DOHH2 (cell line): Measurements from ENCODE around the gene UVRAG.

ENCODE experiments used
- H3F3A ChIP-seq: fragments of 200-600 bp; sonication (generic), shearing (Covaris generic); 2 replicates; pipeline ENCODE4 v1.6.0; 2016; ENCODE audit warnings: antibody characterized with exemption, mild to moderate bottlenecking; ENCODE audit not compliant: control insufficient read depth, insufficient read depth
- H3K27ac ChIP-seq: fragments of 200-600 bp; sonication (generic); 2 replicates; pipeline ENCODE4 v1.5.1; 2014; ENCODE audit warnings: low read depth, mild to moderate bottlenecking, low read length, moderate library complexity
- H3K27me3 ChIP-seq: fragments of 200-600 bp; sonication (generic); 2 replicates; pipeline ENCODE4 v1.6.1; 2014; ENCODE audit warnings: mild to moderate bottlenecking, low read length, mixed read lengths; ENCODE audit not compliant: control insufficient read depth
- H3K36me3 ChIP-seq: fragments of 200-600 bp; sonication (generic); 2 replicates; pipeline ENCODE4 v1.6.1; 2014; ENCODE audit warnings: mild to moderate bottlenecking, low read length, moderate library complexity, mixed read lengths; ENCODE audit not compliant: control insufficient read depth
- H3K4me1 ChIP-seq: fragments of 200-600 bp; sonication (generic); 2 replicates; pipeline ENCODE4 v1.6.1; 2014; ENCODE audit warnings: mild to moderate bottlenecking, low read length, mixed read lengths; ENCODE audit not compliant: control insufficient read depth
- H3K4me2 ChIP-seq: fragments of 200-600 bp; sonication (generic); 2 replicates; pipeline ENCODE4 v1.6.0; 2014; ENCODE audit warnings: mild to moderate bottlenecking, low read length, moderate library complexity
- H3K4me3 ChIP-seq: fragments of 200-600 bp; sonication (generic); 2 replicates; pipeline ENCODE4 v1.5.1; 2014; ENCODE audit warnings: mild to moderate bottlenecking, low read length, mixed read lengths
- H3K79me2 ChIP-seq: fragments of 200-600 bp; sonication (generic); 2 replicates; pipeline ENCODE4 v1.6.1; 2014; ENCODE audit warnings: mild to moderate bottlenecking, low read length, mixed read lengths; ENCODE audit not compliant: control insufficient read depth
- H3K9me2 ChIP-seq: fragments of 200-600 bp; sonication (generic); replicated peaks from 2 replicates; pipeline ENCODE4 v1.6.1; 2014; ENCODE audit warnings: mild to moderate bottlenecking, low read length, mixed read lengths; ENCODE audit not compliant: control insufficient read depth
- H3K9me3 ChIP-seq: fragments of 200-600 bp; sonication (generic); 2 replicates; pipeline ENCODE4 v1.6.1; 2014; ENCODE audit warnings: antibody characterized with exemption, low read length, mixed read lengths; ENCODE audit not compliant: control insufficient read depth, insufficient read depth
- H4K20me1 ChIP-seq: fragments of 200-600 bp; sonication (generic); 2 replicates; pipeline ENCODE4 v1.6.0; 2014; ENCODE audit warnings: low read depth, mild to moderate bottlenecking, antibody characterized with exemption, low read length, moderate library complexity; ENCODE audit not compliant: control insufficient read depth, insufficient read depth
- CTCF ChIP-seq: fragments of 200-600 bp; sonication (generic); IDR thresholded peaks from one replicate; pipeline ENCODE4 v1.5.1; 2014; ENCODE audit warnings: antibody characterized with exemption, mild to moderate bottlenecking, low read depth, low read length; ENCODE audit not compliant: poor library complexity, severe bottlenecking
- EZH2phosphoT487 ChIP-seq: fragments of 200-600 bp; sonication (generic); IDR thresholded peaks from 2 replicates; pipeline ENCODE4 v1.6.1; 2017; ENCODE audit warnings: borderline replicate concordance, mild to moderate bottlenecking, antibody characterized with exemption, low read length, moderate library complexity, mixed read lengths

Gene UVRAG

GRCh38 chr11:75795276-75796090 lies 19.5 kb upstream of the UVRAG start:
- Histone ChIP-seq H3K4me2 (no peak overlapping the region), H3K79me2 (no peaks in the 10 kb centered on the region), H3K9me2 (no peaks in the 10 kb centered on the region), H3K36me3 (no peaks in the 10 kb centered on the region), H3F3A (no peaks in the 10 kb centered on the region), H3K4me1 (peaks cover 10% of the 10 kb centered on the region), H3K9me3 (no peaks in the 10 kb centered on the region), H4K20me1 (no peaks in the 10 kb centered on the region), H3K27ac (no peak overlapping the region), H3K4me3 (no peak overlapping the region), H3K27me3 (no peaks in the 10 kb centered on the region)
- TF ChIP-seq EZH2phosphoT487 (no peak), CTCF (no peak)

- Histone ChIP-seq H3K27ac (no peak overlapping the region), H3K27me3 (no peaks in the 10 kb centered on the region), H3K9me2 (no peaks in the 10 kb centered on the region), H3K4me3 (no peak overlapping the region), H3K36me3 (no peaks in the 10 kb centered on the region), H3K79me2 (no peaks in the 10 kb centered on the region), H3F3A (no peaks in the 10 kb centered on the region), H3K9me3 (no peaks in the 10 kb centered on the region), H3K4me1 (peaks cover 12% of the 10 kb centered on the region), H3K4me2 (no peak overlapping the region), H4K20me1 (no peaks in the 10 kb centered on the region)
- TF ChIP-seq EZH2phosphoT487 = no peak
These were observed 18.9 kb upstream of the UVRAG start for GRCh38 chr11:75796091-75796435.

GRCh38 chr11:75797116-75797515 lies 17.9 kb upstream of the UVRAG start:
- Histone ChIP-seq H3K4me2 (no peak overlapping the region), H4K20me1 (no peaks in the 10 kb centered on the region), H3K4me1 (peaks cover 21% of the 10 kb centered on the region), H3K4me3 (no peak overlapping the region), H3K27me3 (no peaks in the 10 kb centered on the region), H3F3A (no peaks in the 10 kb centered on the region), H3K36me3 (no peaks in the 10 kb centered on the region), H3K9me2 (no peaks in the 10 kb centered on the region), H3K79me2 (no peaks in the 10 kb centered on the region), H3K27ac (no peak overlapping the region), H3K9me3 (no peaks in the 10 kb centered on the region)
- no peak for TF ChIP-seq CTCF
- no peak for TF ChIP-seq EZH2phosphoT487

- no peaks in the 10 kb centered on the region for H3K36me3 ChIP-seq
- no peak overlapping the region for H3K4me2 ChIP-seq
- H3F3A ChIP-seq = no peaks in the 10 kb centered on the region
- TF ChIP-seq EZH2phosphoT487 (no peak), CTCF (no peak)
- H3K9me2 ChIP-seq = no peaks in the 10 kb centered on the region
- no peak overlapping the region for H3K27ac ChIP-seq
- H4K20me1 ChIP-seq = no peaks in the 10 kb centered on the region
- no peaks in the 10 kb centered on the region for H3K9me3 ChIP-seq
- no peaks in the 10 kb centered on the region for H3K79me2 ChIP-seq
- H3K4me1 ChIP-seq = peaks cover 21% of the 10 kb centered on the region
- no peak overlapping the region for H3K4me3 ChIP-seq
- H3K27me3 ChIP-seq = no peaks in the 10 kb centered on the region
These were observed 17.2 kb upstream of the UVRAG start for GRCh38 chr11:75797792-75798191.
